Testis (tissue), 3 donors: Measurements from ENCODE around the gene NAT14. TPM values are rescaled to one million over a fixed set of nuclear protein-coding genes. Genes with fewer than 3 reads are reported as not detected.

Experiments used
- DNase-seq: peaks from one replicate; pipeline ENCODE4 v3.0.0-alpha.2; 2019
- H3K27ac ChIP-seq, 2 donors: fragments of 200-600 bp; sonication (generic); one replicate each; pipeline ENCODE4 v1.5.1; 2019
- H3K27me3 ChIP-seq: fragments of 200-600 bp; sonication (generic); one replicate; pipeline ENCODE4 v1.5.1; 2019
- H3K36me3 ChIP-seq: fragments of 200-600 bp; sonication (generic); one replicate; pipeline ENCODE4 v1.5.1; 2017; ENCODE audit warnings: low read depth; ENCODE audit errors: missing control alignments
- H3K4me1 ChIP-seq: fragments of 200-600 bp; sonication (generic); one replicate; pipeline ENCODE4 v1.5.1; 2019
- H3K4me3 ChIP-seq, 2 donors: fragments of 200-600 bp; sonication (generic); one replicate each; pipeline ENCODE4 v1.5.1; 2017 to 2019
- H3K9me3 ChIP-seq: fragments of 200-600 bp; sonication (generic); one replicate; pipeline ENCODE4 v1.5.1; 2017
- CTCF ChIP-seq, 3 experiments: fragments of 450-650 bp in 2 of 3; fragments of 200-600 bp in 1 of 3; sonication (generic) in 1 of 3; IDR thresholded peaks; one replicate each; pipeline ENCODE4 v1.5.1; 2016 to 2019; ENCODE audit warnings: antibody characterized with exemption in 3 of 3, mild to moderate bottlenecking in 2 of 3, moderate library complexity in 1 of 3
- POLR2A ChIP-seq: fragments of 450-650 bp; IDR thresholded peaks from one replicate; pipeline ENCODE4 v1.6.1; 2017; ENCODE audit warnings: antibody characterized with exemption, mild to moderate bottlenecking, moderate library complexity
- WGBS, 2 donors: methylation state at CpG; one replicate each; pipeline ENCODE4 v1.1.5; 2018; 5-methylcytosine and 5-hydroxymethylcytosine counted together
- intact Hi-C: fragments of 100-400 bp; cut with DNase I; formaldehyde crosslinking; loops from one replicate; pipeline ENCODE4 v1.15.1; 2023; ENCODE audit warnings: low total_unique reads
- polyA plus RNA-seq: library from polyadenylated mRNA; stranded (reverse); fragments of 350-450 nt; fragmentation: Illumina TruSeq; extraction: RNeasy Lipid Tissue Mini Kit (QIAGEN cat#74804); gene quantifications from one replicate; pipeline ENCODE4 v1.2.3, GENCODE V29; 2014; ENCODE audit warnings: low read depth, low replicate concordance; ENCODE audit not compliant: insufficient read depth
- total RNA-seq, 2 donors: library from RNA; depleted of rRNA; stranded (reverse); fragments of >200 nt; gene quantifications; one replicate each; pipeline ENCODE4 v1.2.3, GENCODE V29; 2016

The NAT14 gene
- total and polyA plus RNA-seq, 3 donors from 2014 or later, result 12.0 to 17.3 (median 16.0) TPM

GRCh38 chr19:55535965-55536350 is 51.0 kb downstream of the NAT14 start:
- no peak for DNase-seq
- Histone ChIP-seq H3K27me3 (no peaks in the 10 kb centered on the region), H3K9me3 (no peaks in the 10 kb centered on the region), H3K4me3 (no peak overlapping the region), H3K27ac (no peak overlapping the region), H3K36me3 (no peaks in the 10 kb centered on the region), H3K4me1 (no peaks in the 10 kb centered on the region)
- intact Hi-C loops, result no loop called here
- WGBS, 2 donors, result 82 to 95% methylated on average over 14 to 22 of the region's 22 CpGs
- no peak for TF ChIP-seq POLR2A
- no peak for TF ChIP-seq CTCF (IDR thresholded peaks at IDR 0.05)

GRCh38 chr19:55536366-55536765 is 51.4 kb downstream of the NAT14 start:
- Histone ChIP-seq H3K27me3 (no peaks in the 10 kb centered on the region), H3K27ac (no peak overlapping the region), H3K9me3 (no peaks in the 10 kb centered on the region), H3K36me3 (no peaks in the 10 kb centered on the region), H3K4me1 (no peaks in the 10 kb centered on the region), H3K4me3 (no peak overlapping the region)
- DNase-seq, result no peak
- TF ChIP-seq CTCF (IDR thresholded peaks at IDR 0.05) (no peak), POLR2A (no peak)
- 92% methylated on average over 11 of the region's 11 CpGs; no CpG with 5 or more reads in 1 of the 2 donors for WGBS, 2 donors
- intact Hi-C loops, result no loop called here

Other genes starting within 250 kb of the NAT14 start
- gene PPP6R1, start 226.2 kb upstream of the NAT14 start, total RNA-seq, result 100 to 1,000 TPM; 178 to 179 TPM
- 217 TPM for gene PPP6R1, start 226.2 kb upstream of the NAT14 start, polyA plus RNA-seq
- gene HSPBP1, start 205.1 kb upstream of the NAT14 start, total RNA-seq, result 10 to 100 TPM; 43.5 to 48.2 TPM
- gene HSPBP1, start 205.1 kb upstream of the NAT14 start, polyA plus RNA-seq, result 42.7 TPM
- 10 to 100 TPM; 14.9 to 20.7 TPM for gene BRSK1, start 201.2 kb upstream of the NAT14 start, total RNA-seq
- 12.8 TPM for gene BRSK1, start 201.2 kb upstream of the NAT14 start, polyA plus RNA-seq
- 1 to 10 TPM in 1 of 2 donors, not detected in 1; 2.2 TPM for gene TMEM150B, start 159.8 kb upstream of the NAT14 start, total RNA-seq
- 0.98 TPM for gene TMEM150B, start 159.8 kb upstream of the NAT14 start, polyA plus RNA-seq
- 10 to 100 TPM; 48.8 to 62.9 TPM for gene KMT5C, start 145.3 kb upstream of the NAT14 start, total RNA-seq
- gene KMT5C, start 145.3 kb upstream of the NAT14 start, polyA plus RNA-seq, result 14.6 TPM
- gene COX6B2, start 130.5 kb upstream of the NAT14 start, total RNA-seq, result 10 to 100 TPM; 27.9 to 47.5 TPM
- 171 TPM for gene COX6B2, start 130.5 kb upstream of the NAT14 start, polyA plus RNA-seq
- gene GARIN5B, start 121.9 kb upstream of the NAT14 start, total RNA-seq, result 10 to 100 TPM; 11.3 to 28.2 TPM
- 49.6 TPM for gene GARIN5B, start 121.9 kb upstream of the NAT14 start, polyA plus RNA-seq
- 1 to 10 TPM; 2.0 to 2.1 TPM for gene IL11, start 114.7 kb upstream of the NAT14 start, total RNA-seq
- 1.2 TPM for gene IL11, start 114.7 kb upstream of the NAT14 start, polyA plus RNA-seq
- 10 to 100 TPM; 12.9 to 19.2 TPM for gene TMEM190, start 108.4 kb upstream of the NAT14 start, total RNA-seq
- 35.4 TPM for gene TMEM190, start 108.4 kb upstream of the NAT14 start, polyA plus RNA-seq
- gene TMEM238, start 100.9 kb upstream of the NAT14 start, total RNA-seq, result 1 to 10 TPM; 1.7 to 6.4 TPM
- gene TMEM238, start 100.9 kb upstream of the NAT14 start, polyA plus RNA-seq, result 0.91 TPM
- 100 to 1,000 TPM; 284 to 624 TPM for gene RPL28, start 99.3 kb upstream of the NAT14 start, total RNA-seq
- gene RPL28, start 99.3 kb upstream of the NAT14 start, polyA plus RNA-seq, result 1,024 TPM
- gene UBE2S, start 77.4 kb upstream of the NAT14 start, total RNA-seq, result 100 to 1,000 TPM; 150 to 188 TPM
- gene UBE2S, start 77.4 kb upstream of the NAT14 start, polyA plus RNA-seq, result 272 TPM
- 1 to 10 TPM in 1 of 2 donors, under 1 TPM in 1; 0.43 to 1.0 TPM for gene SHISA7, start 41.9 kb upstream of the NAT14 start, total RNA-seq
- gene SHISA7, start 41.9 kb upstream of the NAT14 start, polyA plus RNA-seq, result 0.45 TPM
- 10 to 100 TPM; 79.1 to 98.5 TPM for gene ISOC2, start 23.5 kb upstream of the NAT14 start, total RNA-seq
- 107 TPM for gene ISOC2, start 23.5 kb upstream of the NAT14 start, polyA plus RNA-seq
- gene C19orf85, start 20.4 kb upstream of the NAT14 start, total RNA-seq, result not detected
- not detected for gene C19orf85, start 20.4 kb upstream of the NAT14 start, polyA plus RNA-seq
- gene ZNF628, start 8.6 kb upstream of the NAT14 start, total RNA-seq, result 10 to 100 TPM; 31.3 to 53.7 TPM
- 33.8 TPM for gene ZNF628, start 8.6 kb upstream of the NAT14 start, polyA plus RNA-seq
- gene SSC5D, start 3.2 kb downstream of the NAT14 start, total RNA-seq, result 1 to 10 TPM; 6.4 to 6.9 TPM
- 10.7 TPM for gene SSC5D, start 3.2 kb downstream of the NAT14 start, polyA plus RNA-seq
- gene SBK2, start 51.9 kb downstream of the NAT14 start, total RNA-seq, result under 1 TPM; 0.87 to 0.99 TPM
- gene SBK2, start 51.9 kb downstream of the NAT14 start, polyA plus RNA-seq, result 1.3 TPM
- gene SBK3, start 60.4 kb downstream of the NAT14 start, total RNA-seq, result under 1 TPM; 0.39 to 0.81 TPM
- gene SBK3, start 60.4 kb downstream of the NAT14 start, polyA plus RNA-seq, result 0.34 TPM
- gene ZNF579, start 95.7 kb downstream of the NAT14 start, total RNA-seq, result 1 to 10 TPM; 4.0 to 7.2 TPM
- 4.3 TPM for gene ZNF579, start 95.7 kb downstream of the NAT14 start, polyA plus RNA-seq
- 10 to 100 TPM; 16.5 to 17.4 TPM for gene FIZ1, start 114.3 kb downstream of the NAT14 start, total RNA-seq
- gene FIZ1, start 114.3 kb downstream of the NAT14 start, polyA plus RNA-seq, result 8.5 TPM
- gene ZNF524, start 115.1 kb downstream of the NAT14 start, total RNA-seq, result 10 to 100 TPM; 25.0 to 29.4 TPM
- gene ZNF524, start 115.1 kb downstream of the NAT14 start, polyA plus RNA-seq, result 8.5 TPM
- gene ZNF865, start 120.5 kb downstream of the NAT14 start, total RNA-seq, result 10 to 100 TPM; 12.2 to 14.5 TPM
- gene ZNF865, start 120.5 kb downstream of the NAT14 start, polyA plus RNA-seq, result 4.7 TPM
- 10 to 100 TPM; 10.3 to 13.0 TPM for gene ZNF784, start 139.4 kb downstream of the NAT14 start, total RNA-seq
- gene ZNF784, start 139.4 kb downstream of the NAT14 start, polyA plus RNA-seq, result 6.6 TPM
- 10 to 100 TPM; 37.6 to 38.0 TPM for gene ZNF580, start 155.8 kb downstream of the NAT14 start, total RNA-seq
- 21.7 TPM for gene ZNF580, start 155.8 kb downstream of the NAT14 start, polyA plus RNA-seq
- gene ZNF581, start 158.5 kb downstream of the NAT14 start, total RNA-seq, result 10 to 100 TPM; 17.3 to 31.2 TPM
- gene ZNF581, start 158.5 kb downstream of the NAT14 start, polyA plus RNA-seq, result 18.4 TPM
- 10 to 100 TPM; 57.0 to 84.9 TPM for gene CCDC106, start 163.0 kb downstream of the NAT14 start, total RNA-seq
- 34.5 TPM for gene CCDC106, start 163.0 kb downstream of the NAT14 start, polyA plus RNA-seq
- 100 to 1,000 TPM; 264 to 281 TPM for gene U2AF2, start 169.8 kb downstream of the NAT14 start, total RNA-seq
- 163 TPM for gene U2AF2, start 169.8 kb downstream of the NAT14 start, polyA plus RNA-seq
- gene EPN1, start 190.0 kb downstream of the NAT14 start, total RNA-seq, result 100 to 1,000 TPM; 176 to 303 TPM
- gene EPN1, start 190.0 kb downstream of the NAT14 start, polyA plus RNA-seq, result 134 TPM